Fibroblast of gingiva (primary cell): ENCODE data around the gene ASS1.
"Not testable (repeated sequence)": the region's sequence is repeated elsewhere in the genome, so short reads cannot be mapped to it uniquely, and the experiment has no call there.

Experiments
- DNase-seq: peaks from one replicate; pipeline ENCODE4 v3.0.0-alpha.2; 2011; ENCODE audit warnings: low read depth

ASS1 gene

DNA sequence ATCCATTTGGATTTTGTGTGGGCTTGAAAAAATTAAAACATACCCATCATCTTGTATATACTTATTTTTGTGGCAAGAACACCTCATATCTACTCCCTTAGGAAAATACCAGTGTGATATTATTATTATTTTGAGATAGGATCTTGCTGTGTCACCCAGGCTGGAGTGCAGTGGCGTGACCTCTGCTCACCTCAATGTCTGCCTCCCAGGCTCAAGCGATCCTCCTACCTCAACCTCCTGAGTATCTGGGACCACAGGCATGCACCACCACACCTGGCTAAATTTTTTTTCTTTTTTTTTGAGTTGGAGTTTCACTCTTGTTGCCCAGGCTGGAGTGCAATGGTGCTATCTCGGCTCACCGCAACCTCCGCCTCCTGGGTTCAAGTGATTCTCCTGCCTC lies 10.1 kb upstream of the ASS1 start:
- not testable (repeated sequence) for DNase-seq

DNA sequence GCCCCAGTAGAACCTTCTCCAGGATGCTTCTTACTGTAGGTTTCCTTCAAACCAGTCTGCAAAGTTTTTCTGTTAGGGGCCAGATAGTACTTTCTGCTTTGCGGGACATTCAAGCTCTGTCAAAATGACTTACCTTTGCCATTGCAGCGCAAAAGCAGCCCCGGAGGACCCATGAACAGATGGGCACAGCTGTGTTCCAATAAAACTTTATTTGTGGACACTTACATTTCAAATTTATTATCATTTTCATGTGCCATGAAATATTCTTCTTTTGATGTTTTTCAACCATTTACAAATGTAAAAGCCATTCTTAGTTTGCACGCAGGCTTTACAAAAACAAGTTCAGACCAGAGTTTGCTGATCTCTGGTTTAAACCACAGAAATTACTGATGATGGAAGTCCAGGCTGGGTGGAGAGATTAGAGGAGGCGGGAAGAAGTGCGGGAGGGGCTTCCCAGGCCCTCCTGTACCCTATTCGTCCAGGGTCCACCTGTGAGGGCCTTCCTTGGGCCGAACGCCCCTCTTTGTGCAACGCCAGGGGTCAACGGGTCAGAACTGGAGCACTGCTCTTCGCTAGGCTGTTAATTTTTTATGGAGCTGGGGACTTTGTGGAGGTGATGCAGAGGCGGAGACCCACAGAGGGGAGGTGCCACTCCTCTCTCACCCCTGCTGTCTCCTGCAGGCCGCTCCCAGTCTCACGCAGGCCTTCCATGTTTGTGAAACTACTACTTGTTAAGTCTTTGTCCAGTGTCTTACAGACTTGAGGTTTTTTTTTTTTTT lies 7.6 kb upstream of the ASS1 start:
- no peak for DNase-seq

DNA sequence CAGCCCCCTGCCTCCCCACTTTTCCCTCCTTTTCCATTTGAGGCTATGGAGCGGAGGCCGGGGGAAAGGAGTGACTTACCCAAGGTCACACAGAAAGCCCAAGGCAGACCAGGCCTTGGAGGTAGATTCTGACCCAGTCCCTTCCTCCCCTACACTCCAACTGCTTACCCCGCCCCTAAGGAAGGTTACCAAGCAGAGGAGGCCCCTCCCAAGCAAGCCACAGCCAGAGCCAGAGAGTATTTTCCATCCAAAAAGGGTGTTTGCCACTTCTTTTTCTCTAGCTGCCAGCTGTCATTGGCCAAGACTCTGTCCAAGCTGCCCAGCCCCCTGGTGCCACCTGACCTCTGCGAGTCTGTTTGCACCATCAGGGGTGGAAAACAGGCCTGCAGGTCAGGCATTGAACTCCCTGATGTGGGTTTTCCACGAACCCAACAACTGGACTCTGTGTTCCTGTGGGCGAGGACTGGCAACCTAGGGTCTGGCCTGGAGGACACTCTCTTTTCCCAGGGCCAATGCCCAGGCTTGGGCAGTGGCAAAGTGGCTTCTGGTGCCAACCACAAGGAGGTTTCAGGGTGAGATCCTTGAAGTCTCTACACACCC lies 6.3 kb upstream of the ASS1 start:
- DNase-seq = no peak

DNA sequence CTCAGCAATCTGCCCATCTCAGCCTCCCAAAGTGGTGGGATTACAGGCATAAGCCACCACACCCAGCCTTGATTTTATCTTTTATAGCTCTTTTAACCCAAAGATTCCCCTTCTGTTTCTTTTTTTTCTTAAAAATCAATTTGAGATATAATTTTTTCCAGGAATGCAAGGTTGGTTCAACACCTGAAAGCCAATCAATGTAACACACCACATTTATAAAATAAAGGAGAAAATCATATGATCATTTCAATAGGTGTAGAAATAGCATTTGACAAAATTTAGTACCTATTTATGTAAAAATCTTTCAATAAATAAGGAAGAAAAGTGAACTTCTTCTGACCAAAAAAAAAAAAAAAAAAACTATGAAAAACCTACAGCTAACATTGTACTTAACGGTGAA lies 3.7 kb upstream of the ASS1 start:
- DNase-seq = no peak

DNA sequence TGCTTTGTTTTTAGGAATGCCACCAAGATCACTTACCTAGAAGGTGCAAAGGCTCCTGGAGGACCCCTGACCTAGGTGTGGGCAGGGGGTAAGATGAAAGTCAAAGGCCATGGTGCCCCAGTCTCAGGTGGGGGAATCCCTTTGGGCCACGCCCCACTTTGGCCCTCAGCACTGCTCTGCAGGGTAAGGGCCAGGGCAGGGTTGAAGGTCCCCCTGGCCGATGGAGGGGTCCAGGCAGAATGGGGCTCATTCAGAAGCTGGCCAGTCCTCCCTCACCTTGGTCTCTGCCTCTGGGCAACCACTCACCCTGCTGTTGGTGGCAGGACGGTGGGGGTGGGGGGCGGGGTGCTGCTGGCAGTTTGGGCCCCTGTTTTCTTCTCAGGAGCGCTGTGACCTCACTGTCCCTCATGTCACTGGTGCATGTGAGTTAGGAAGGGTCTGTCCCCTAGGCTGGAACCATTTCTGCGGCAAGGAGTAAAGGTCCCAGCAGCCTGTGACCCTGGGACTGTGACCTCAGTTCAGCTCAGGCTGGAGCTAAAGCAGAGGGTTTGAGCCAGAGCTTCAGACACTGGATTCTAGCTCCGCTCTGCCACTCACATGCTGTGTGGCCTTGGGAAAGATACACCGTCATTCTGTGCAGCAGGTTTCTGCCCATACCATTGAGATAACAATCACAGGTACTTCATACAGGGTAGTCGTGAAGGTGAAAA lies 1.9 kb upstream of the ASS1 start:
- no peak for DNase-seq

DNA sequence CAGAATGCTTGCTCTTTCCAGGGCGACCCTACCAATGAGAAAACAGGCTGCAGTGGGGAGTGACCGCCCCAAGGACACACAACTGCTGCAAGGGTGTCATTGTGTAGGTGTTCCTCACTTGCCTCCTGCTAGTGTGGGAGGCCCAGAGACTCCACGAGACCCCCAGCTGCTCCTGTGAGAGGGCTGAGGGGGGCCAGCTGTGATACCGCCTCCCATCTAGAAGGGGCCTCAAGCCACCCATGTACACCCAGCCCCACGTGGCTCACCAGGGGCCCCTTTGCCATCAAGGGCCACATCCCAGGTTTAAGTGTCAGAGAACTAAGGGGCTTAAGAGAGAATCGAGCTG lies 1.3 kb upstream of the ASS1 start:
- no peak for DNase-seq

DNA sequence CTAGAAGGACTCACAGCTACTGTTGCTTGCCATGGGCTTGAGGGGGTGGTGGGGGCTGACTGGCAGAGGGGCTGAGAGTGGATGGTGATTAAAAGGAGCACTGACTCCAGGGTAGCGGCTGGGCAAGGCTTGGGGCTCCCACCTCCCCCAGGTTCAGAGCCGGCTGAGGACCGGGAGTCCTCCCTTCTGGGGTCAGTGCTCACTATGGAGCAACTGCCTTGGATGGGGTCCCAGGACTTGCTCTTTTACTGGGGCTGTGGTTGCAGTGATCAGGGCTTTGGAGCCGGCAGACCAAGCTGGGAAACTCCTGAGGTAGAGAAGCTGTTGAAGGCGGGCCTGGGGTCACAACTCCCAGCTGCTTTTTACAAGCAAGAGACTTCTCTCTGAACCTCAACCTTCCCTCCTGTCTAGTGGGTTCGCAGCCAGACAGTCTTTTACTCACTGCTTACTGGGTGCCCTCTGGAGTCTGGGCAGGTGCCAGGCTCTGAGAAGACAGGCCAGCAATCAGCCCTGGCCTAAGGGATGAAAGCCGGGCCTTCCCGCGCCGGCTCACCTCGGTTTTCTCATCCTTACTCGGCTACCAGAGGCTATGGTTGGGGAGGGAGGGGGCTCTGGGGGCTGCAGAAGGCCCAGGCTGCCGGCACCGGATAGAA lies 795 bp upstream of the ASS1 start:
- DNase-seq = no peak

DNA sequence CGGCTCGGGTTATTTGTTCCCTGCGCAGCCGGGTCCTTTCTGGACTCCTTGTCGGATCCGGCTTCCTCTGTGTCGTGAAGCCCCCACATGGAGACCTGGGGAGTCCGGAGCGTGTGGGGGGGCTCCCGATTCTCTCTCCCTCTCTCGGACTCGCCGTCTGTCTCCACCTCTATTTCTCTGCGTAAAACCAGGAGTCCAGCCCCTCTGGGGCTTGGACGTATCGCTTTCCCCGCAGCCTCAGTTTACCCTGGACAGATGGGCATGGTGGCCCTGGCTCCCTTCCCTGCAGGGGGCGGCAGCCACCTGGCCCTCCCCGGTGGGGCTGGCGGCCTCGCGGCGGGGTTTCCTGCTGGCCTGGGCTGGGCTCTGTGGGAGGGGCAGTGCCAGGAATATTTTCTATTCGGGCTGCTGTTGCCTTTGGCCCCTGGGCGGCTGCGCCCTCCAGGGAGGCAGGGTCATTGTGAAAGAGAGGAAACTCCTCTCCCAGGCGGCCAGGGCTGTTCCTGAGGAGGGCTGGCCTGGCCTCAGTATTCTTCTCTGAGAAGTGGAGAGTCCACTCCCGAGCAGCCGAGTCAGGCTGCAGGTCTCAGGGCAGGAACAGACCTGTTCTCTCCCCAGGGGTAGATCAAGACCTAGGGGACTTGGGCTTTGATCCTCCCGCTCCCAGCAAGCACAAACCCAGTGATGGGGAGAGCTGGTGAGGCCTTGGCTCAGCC lies 665 bp downstream of the ASS1 start:
- DNase-seq = peak; percentile 84

DNA sequence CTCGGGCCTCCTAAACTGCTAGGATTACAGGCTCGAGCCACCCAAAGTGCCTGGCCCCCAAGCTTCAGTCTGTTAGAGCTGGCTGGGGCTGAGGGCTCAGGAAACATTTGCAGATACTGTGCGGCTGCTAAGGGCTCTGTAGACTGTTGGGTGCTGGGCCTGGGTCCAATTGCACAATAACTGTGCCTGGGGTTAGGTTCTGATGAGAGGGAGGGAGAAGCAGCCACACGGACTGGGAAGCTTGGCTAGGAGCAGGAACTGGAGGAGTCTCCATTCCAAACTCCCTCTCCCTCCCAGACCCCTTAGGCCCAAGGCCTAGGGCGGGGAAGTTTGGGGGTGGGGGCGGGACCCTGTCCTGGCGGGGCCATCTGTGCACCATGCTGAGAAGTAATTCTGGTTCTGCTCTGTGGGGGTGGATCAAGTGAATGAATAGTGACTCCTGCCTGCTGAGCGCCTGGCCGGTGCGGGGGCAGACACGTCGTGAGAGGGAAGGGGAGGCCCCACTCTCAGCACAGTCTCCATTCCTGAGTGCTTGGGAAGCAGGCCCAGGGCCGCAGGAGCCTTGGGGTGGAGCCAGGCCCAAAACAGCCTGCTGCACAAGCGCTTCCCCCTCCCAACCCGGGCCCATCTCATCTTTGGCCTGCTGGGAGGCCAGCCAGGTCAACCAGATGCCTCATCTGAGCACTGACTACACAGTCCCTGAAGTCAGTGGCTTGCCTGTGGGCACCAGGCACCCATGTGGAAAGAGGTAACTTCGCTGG lies 1.5 kb downstream of the ASS1 start:
- peak; percentile 98 for DNase-seq

DNA sequence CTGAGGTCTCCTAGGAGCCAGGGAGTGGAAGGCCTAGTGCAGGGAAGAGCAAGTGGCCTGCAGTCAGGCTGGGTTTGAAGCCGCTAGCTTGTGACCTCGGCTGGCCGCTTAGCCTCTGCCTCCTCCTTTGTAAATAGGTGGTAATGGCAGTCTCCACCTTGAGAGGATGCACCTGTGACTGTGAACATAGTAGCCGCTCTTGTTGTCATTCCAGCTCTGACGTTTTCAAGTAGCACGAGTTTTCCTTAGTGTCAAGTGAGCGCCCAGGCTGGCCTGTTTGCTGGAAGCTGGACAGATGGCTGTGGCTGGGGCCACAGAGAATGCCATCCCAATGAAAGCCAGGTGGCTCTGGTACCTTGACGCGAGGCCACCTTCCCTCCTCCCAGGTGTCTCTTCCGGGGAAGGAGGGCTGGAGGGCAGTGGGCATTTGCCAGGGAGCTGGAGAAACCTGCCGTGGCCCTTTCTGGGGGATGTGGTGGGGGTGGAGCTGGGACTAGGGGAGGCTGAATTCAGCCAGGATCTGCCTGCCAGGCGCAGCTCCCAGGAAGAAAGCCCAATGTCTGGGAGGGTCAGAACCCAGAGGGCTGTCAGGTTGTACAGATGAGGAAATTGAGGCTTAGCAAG lies 2.5 kb downstream of the ASS1 start:
- DNase-seq = no peak

DNA sequence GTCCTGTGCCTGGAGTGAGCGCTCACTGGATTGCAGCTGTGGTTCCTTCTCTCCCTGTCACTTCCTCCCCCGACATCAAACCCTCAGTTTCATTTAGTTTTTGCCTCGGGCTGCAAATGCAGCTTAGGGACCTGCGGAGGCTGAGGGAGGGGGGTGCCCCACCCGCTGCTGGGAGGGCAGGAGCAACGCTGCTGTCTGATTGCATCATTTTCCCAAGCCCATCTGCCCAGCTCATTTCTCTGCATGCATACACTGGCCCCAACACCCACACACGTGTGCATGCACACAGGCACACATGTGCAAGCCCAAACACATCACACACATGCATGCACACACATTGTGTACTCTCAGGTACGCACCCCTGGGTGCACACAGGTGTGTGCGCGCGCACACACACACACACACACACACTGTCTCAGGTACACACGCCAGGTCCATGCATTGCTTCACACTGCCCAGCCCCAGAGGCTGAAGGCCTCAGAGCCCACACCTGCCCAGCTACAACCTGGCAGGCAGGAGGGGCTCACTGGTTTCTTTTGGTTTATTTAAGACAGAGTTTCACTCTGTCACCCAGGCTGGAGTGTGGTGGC lies 3.4 kb downstream of the ASS1 start:
- DNase-seq = peak; percentile 44

DNA sequence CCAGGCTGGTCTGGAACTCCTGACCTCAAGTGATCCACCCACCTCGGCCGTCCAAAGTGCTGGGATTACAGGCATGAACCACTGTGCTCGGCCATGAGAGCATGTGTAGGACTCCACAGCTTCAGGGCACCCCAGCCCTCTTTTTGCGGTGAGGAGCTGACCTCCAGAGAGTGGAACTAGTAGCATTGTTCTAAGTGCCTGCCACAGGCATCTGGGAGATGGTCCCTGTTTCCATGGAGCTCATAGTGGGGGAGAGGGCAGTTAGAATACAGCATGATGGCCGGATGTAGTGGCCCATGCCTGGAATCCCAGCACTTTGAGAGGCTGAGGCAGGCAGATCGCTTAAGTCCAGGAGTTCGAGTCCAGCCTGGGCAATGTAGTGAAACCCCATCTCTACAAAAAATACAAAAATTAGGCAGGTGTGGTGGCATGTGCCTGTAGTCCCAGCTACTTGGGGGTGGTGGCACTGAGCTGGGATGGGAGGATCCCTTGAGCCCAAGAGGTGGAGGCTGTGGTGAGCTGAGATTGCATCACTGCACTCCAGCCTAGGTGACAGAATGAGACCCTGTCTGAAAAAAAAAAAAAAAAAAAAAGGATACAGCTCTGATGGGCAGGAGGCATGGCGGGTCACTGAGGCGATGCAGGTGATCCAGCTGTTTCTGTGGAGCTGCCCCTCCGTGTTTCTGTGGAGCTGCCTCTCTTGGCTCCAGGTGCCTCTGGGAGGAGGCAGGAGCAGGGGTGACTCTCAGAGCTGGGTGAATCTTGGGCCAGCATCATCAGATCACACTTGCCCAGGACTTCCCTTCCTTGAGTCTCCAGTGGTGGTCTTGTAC lies 4.2 kb downstream of the ASS1 start:
- DNase-seq = no peak

DNA sequence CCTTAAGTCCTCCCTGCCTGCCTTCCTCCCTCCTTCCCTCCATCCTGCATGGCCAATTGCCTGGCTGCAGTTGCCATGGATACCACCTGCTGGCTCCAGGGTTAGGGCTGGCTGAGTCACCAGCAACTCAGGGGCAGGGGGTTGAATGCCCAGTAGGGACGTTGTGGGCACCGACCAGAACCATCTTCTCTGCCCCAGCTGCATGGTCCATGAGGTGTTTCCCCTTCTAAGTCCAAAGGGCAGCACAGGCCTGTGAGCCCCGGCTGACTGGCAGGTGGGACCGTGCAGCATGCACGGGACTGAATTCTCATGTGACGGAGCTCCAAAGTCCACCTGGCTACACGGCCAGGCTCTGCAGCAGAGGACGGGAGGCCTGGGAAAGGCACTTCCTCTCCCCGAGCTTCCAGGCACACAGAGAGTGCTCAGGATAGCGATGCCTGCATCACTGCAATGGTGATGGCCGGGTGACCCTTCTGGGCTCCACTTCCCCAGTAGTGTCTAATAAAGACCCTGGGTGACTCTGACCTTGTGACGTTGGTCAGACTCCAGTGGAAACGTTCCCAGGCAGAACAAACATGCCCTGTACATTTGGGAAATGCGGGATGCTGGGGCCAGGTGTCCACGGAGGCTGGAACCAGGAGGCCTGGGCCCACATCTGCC lies 5.7 kb downstream of the ASS1 start:
- no peak for DNase-seq

DNA sequence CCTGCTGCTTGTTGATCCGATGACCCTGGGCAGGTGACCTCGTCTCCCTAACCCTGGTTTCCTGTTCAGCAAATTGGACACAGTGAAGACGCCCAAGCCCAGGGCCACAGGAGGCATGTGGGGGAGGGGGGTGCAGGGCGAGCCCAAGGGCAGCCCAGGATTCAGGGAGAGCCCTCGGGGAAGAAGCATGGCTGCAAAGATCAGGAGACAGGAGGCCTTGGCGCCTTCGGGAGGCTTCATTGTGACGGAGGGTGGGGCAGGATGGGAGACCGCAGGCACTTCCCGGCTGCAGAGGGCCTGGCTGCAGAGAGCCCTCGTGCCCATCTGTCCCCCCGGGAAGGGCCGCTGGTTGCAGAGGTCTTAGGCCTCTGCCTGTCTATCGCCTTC lies 6.2 kb downstream of the ASS1 start:
- DNase-seq = no peak

DNA sequence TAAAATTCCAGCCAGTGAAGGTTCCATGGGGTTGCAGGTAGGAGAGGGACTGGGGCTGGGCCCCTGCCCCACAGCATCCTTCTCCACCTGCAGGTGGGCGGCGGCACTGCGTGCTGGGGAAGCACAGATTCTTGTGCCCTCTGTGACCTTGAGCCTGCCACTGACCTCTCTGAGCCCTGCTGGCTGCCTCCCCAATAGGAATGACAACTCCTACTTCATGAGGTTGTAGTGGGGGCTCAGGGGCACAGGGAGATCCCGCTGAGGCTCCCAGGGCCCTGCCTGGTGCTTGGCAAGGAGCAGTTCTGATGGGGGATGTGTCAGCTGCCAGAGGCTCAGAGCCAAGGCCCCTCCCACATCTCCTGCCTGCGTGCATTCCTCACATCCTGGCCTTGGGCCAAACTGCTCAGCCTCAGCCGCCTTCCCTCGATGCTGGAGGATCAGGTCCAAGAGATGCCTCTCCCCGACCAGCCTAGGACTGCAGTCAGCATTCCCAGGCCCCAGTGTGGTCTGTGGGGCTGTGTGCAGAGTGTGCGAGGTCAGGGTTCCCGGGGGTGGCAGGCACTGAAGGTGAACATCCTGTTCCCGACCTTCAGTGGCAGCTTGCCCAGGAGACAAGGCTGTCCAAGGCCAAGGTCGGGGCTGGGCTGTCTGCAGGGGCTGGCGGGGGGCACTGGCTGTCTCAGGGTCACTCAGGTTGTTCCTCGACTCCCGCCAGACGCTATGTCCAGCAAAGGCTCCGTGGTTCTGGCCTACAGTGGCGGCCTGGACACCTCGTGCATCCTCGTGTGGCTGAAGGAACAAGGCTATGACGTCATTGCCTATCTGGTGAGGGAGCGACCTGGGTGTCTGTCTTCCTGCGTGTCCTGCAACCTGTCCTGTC lies 7.0 kb downstream of the ASS1 start:
- peak; percentile 90 for DNase-seq

DNA sequence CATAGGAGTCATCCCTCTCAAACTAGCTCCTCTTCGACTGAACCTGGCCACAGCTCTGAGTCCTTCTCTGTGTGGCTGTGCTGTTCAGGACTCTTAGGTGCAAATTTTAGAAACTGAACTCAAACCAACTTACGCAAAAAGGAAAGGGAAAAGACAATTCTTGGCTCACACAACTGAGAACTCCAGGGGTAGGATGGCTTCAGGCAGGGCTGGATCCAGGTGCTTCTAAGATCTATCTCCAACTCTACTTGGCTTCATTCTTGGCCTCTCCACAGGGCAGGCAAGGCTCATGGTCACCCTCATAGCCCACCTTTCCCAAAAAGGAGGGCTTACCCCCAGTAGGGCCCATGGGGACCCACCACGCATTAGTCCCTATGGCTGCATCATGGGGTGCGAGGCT lies 8.1 kb downstream of the ASS1 start:
- DNase-seq = no peak

DNA sequence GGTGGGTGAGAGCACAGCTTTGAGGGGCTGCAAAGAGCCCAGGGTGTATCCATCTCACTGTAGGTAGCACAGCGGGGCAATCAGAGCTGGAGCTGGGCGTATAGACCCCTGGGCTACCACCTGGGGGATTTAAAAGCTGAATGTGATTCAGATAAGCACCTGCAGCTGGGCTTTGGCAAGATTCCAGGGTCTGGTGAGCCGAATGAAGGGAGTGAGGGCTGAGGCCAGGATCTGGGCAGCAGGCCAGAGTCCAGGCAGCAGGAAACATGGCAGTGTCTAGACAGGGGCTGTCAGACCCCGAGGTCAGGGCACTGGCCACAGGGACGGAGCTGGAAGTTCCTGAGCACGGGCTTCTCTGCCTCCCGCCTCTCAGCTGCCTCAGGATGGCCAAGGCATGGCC lies 8.7 kb downstream of the ASS1 start:
- no peak for DNase-seq

DNA sequence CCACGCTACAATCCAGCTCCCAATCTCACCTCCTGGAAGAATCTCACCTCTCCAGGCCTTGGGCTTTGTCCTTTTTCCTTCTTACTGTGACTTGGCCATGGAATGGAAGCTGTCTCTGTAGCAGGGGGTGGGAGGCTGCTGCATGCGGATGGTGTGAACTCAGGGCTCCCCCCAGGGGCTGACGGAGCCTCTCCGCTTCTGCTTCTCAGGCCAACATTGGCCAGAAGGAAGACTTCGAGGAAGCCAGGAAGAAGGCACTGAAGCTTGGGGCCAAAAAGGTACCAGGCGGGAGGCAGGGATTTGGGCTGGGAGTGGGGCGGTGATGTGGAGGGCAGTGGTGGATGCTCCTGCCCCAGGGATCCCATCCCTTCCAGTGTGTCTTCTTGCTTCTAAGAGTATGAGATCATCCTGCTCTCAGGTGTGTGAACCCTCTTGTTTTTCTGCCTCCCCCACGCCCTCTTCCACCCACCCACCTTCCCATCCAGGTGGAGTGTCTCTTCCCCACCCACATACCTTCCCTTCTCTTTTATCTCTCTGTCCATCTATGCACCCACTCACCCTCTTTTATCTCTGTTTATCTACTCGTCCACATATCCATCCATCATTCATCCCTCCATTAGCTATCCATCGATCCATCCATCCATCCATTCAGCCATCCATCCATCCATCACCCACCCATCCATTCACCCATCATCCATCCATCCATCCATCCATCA lies 9.5 kb downstream of the ASS1 start:
- DNase-seq = no peak
